Stomach (tissue), 4 donors: ENCODE results near the gene LYPLA2.
"Not testable (repeated sequence)": the region's sequence is repeated elsewhere in the genome, so short reads cannot be mapped to it uniquely, and the experiment has no call there.

Experiments used
- POLR2AphosphoS5 ChIP-seq, 3 donors: sonication (generic); formaldehyde crosslinking; IDR thresholded peaks; one replicate each; pipeline ENCODE4 v1.6.1; 2016; ENCODE audit warnings: antibody characterized with exemption in 3 of 3
- TF ChIP-seq, protein P1 (sequence below), 7 experiments: fragments of 450-650 bp in 4 of 7; fragments of 200-600 bp in 3 of 7; sonication (generic) in 3 of 7; IDR thresholded peaks; one replicate each; pipeline ENCODE4 v1.5.1; 2016 to 2019; ENCODE audit warnings: antibody characterized with exemption in 7 of 7, control low read depth in 2 of 7, mild to moderate bottlenecking in 1 of 7

GRCh38 chr1:23794732-23795182 is 3.8 kb downstream of the LYPLA2 start:
- TF ChIP-seq POLR2AphosphoS5 (IDR thresholded peaks at IDR 0.05) = not testable (repeated sequence)
- TF ChIP-seq, protein P1, sequence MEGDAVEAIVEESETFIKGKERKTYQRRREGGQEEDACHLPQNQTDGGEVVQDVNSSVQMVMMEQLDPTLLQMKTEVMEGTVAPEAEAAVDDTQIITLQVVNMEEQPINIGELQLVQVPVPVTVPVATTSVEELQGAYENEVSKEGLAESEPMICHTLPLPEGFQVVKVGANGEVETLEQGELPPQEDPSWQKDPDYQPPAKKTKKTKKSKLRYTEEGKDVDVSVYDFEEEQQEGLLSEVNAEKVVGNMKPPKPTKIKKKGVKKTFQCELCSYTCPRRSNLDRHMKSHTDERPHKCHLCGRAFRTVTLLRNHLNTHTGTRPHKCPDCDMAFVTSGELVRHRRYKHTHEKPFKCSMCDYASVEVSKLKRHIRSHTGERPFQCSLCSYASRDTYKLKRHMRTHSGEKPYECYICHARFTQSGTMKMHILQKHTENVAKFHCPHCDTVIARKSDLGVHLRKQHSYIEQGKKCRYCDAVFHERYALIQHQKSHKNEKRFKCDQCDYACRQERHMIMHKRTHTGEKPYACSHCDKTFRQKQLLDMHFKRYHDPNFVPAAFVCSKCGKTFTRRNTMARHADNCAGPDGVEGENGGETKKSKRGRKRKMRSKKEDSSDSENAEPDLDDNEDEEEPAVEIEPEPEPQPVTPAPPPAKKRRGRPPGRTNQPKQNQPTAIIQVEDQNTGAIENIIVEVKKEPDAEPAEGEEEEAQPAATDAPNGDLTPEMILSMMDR (IDR thresholded peaks at IDR 0.05) = not testable (repeated sequence)
